Erythroblast (primary cell): ENCODE measurements around the gene HOXA2.

Experiments used
- DNase-seq, 2 experiments: peaks; one replicate each; lab custom pipeline; 2025; lab: John Stamatoyannopoulos, UW
- GATA1 ChIP-seq: IDR thresholded peaks from 2 replicates; pipeline ENCODE4 v1.6.1; 2011; ENCODE audit warnings: low read depth, mild to moderate bottlenecking, control low read depth, low read length, moderate library complexity
- POLR2A ChIP-seq: IDR thresholded peaks from 2 replicates; pipeline ENCODE4 v1.6.1; 2011; ENCODE audit warnings: mild to moderate bottlenecking, low read length

Gene HOXA2

GRCh38 chr7:27065709-27066108, 36.8 kb downstream of the HOXA2 start:
- TF ChIP-seq GATA1 (no peak), POLR2A (no peak)
- no peak for DNase-seq

DNA sequence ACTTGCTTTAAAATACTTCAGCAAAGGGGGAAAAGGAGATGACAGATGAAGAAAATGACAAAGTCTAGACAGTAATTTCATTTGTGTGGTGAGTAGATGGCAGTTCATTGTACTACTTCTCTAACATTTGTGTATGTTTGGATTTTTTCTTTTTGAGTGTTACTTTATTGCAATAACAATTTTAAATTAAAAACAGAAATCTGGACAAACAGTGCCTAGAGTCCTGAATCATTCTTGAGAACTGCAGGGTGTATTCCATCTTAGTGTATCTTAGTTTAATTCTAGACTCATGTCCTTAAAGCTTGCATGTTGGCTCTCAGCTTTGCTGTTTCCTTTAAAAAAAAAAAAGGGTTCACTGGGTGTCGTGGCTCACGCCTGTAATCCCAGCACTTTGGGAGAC, 37.8 kb downstream of the HOXA2 start:
- TF ChIP-seq GATA1 (no peak), POLR2A (no peak)
- DNase-seq: no peak

GRCh38 chr7:27064159-27064558, 38.3 kb downstream of the HOXA2 start:
- TF ChIP-seq GATA1 (no peak), POLR2A (no peak)
- no peak for DNase-seq

DNA sequence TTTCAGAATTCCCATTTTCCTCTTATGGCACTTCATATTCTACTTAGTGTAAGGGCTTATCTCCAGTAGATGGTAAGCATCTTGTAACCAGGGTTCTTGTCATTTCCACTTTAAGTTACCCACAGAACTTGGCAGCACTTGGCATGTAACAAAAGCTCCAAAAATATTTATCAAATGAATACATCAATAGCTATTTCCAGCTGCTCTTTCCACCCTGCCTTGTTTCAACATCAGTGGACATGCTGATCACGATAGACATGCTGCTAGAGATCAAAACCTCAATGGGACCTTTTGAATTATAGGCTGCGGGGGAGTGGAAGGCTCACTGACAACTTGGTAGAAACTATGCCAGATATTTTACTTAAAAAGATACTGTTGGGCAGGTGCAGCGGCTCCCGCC, 39.5 kb downstream of the HOXA2 start:
- TF ChIP-seq POLR2A (no peak), GATA1 (no peak)
- no peak for DNase-seq

- TF ChIP-seq POLR2A (no peak), GATA1 (no peak)
- no peak for DNase-seq
Observed at GRCh38 chr7:27053153-27053552, 49.3 kb downstream of the HOXA2 start.

DNA sequence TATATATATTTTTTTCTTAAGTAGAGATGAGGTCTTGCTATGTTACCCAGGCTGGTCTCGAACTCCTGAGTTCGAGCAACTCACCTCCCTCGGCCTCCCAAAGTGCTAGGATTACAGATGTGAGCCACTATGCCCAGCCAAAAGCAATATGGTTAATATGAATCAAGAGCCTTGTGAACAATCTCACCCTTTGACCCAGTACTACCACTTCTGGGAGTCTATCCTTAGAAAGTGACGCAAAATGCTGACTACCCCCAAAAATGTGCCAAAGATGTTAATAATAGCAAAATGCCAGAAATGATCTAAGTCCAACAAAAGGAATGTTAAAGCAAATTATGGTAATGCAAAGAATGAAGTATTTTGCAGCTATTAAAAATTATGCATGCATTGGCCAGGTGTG, 51.0 kb downstream of the HOXA2 start:
- TF ChIP-seq GATA1 (no peak), POLR2A (no peak)

More for the DNA sequence above, 51.0 kb downstream of the HOXA2 start:
- DNase-seq: no peak
